ENCODE results near the gene ERV3-1.
"Not testable (repeated sequence)": the region's sequence is repeated elsewhere in the genome, so short reads cannot be mapped to it uniquely, and the experiment has no call there.

Gene ERV3-1, protein sequence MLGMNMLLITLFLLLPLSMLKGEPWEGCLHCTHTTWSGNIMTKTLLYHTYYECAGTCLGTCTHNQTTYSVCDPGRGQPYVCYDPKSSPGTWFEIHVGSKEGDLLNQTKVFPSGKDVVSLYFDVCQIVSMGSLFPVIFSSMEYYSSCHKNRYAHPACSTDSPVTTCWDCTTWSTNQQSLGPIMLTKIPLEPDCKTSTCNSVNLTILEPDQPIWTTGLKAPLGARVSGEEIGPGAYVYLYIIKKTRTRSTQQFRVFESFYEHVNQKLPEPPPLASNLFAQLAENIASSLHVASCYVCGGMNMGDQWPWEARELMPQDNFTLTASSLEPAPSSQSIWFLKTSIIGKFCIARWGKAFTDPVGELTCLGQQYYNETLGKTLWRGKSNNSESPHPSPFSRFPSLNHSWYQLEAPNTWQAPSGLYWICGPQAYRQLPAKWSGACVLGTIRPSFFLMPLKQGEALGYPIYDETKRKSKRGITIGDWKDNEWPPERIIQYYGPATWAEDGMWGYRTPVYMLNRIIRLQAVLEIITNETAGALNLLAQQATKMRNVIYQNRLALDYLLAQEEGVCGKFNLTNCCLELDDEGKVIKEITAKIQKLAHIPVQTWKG

DNA sequence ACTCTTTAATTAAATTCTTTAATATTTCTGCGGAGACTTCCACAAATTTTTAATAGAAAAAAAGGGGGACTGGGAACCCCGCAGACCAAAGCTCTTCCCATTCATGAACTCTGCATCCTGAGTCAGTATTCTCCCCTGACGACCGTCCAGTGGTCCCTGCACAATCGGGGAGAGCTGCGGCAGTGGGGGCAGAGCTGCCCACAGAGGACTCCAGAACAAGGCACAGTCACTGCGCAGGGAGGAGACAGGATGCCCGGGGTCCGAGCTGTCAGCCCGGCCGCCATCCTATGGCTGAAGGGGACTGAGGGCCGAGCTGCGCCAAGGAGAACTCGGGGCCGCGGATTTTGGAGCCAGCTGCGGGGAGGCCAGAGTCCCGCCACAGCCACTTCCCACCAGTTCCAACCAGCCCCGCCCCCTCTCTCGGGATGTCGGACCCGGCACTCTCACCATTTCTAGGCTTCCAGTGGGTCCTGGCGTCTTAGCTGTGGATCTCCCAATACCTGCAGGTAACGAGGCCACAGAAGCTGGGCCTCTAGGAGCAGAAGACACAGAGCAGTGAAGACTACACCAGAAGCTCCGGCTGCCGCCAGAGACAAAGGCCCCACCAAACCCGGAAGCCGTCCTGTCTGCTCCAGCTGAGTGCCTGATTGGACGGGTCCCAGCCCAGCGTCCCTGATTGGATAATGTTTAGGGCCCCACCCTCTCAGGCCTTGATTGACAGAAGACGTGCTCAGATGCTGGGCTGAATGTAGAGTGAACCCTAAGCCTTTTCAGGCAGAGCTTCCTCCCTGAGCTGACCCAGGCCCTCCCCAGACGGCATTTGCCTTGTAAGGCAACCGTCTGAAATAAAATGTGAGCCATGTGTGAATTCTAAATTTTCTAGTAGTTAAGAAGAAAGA, at the start of gene ERV3-1:
Gene ERV3-1 (minus strand): TSS at position 594 of the 899 bp plus-strand sequence. CDS start 13,661 bp downstream, outside the sequence.
- peak; percentile 90 for DNase-seq

DNA sequence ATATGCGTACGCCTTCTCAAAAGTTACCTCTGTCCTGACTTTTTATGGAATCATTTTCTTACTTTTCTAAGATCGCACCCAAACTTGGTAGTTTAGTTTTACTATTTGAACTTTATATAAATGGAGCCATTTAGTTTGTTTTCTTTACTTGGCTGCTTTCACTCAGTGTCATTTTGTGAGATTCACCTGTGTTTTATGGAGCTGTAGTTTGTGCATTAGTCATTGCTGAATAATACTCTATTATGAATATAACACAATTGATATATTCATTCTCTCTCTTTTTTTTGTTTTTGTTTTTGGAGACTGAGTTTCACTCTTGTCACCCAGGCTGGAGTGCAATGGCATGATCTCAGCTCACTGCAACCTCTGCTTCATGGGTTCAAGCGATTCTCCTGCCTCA, 49.3 kb upstream of the ERV3-1 start:
- DNase-seq = not testable (repeated sequence)

DNA sequence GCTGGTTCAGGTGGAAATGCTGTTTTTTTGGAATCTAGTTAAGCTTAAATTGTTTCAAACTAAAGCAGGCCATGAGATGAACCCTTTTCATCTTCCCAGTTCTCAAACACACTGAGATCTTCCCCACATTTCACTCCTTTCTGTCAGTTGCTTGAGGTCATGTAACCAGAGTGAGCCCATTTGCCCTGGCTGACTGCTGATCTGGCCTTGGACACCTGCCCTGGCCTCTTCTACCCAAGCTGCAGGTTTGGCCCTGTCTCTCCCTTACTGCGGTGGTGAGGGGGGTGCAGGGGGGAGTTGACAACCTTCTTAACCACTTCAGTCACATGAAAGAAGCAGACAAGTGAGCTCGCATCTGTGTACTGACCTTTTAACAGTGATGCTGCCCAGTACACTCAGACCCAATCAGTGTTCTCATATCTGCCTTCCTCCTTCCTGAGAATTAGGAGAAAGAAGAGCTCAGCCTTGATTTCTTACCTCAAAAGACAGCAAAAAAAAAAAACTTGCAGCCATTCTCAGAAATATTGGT, 48.0 kb upstream of the ERV3-1 start:
- DNase-seq = not testable (repeated sequence)

DNA sequence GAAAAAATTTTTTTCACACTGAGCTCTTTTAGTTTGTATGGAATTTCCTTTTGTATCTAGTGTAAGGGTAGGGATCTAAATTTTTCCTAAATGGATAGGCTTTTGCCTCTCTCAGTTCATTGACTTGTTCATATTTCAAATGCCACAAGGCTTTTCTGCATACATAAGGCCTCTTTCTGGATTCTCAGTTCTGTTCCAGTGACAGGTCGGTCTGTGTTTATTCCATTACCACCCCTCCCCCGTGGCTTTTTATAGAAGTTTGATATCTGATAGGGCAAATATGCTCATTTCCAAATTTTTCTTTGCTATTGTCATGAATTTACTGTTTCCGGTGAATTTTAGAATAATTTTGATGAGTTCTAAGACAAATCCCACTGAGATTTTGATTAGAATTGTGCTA, 45.2 kb upstream of the ERV3-1 start:
- not testable (repeated sequence) for DNase-seq

DNA sequence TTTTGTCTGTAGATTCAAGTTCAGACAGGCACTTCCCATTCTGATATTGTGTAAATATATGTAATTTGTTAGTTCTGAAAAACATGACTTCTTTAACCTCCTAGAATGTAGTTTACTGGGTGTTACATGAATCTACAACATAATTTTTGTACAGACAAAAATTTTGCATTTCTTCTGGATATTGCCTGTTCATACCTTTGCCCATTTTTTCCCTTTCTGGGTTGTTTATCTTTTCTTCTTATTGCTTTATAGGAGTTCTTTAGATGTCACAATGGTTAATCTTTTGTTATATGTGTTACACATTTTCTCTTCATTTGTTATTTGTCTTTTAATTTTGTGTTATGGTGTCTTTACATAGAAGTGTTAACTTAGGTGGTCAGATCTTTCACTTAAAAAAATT, 44.7 kb upstream of the ERV3-1 start:
- not testable (repeated sequence) for DNase-seq

DNA sequence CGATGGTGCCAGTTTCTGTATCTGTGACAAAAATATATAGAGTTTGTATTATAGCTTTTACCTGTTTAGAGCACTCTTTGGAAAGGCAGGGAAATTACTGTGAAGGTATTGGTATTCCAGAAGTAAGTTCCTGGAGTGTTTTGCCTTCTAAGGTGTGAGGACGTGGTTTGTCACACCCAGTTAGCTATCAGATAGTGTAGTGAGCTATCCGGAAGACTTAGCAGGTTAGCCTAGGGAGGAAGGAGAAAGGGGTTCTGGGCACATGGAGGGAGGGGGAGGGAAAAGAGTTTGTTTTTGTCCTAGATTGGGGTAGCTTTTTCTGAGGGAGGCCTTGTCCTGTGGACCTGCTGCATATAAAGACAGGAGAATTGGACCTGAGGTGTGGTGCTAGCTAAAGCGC, 39.8 kb upstream of the ERV3-1 start:
- DNase-seq = not testable (repeated sequence)

DNA sequence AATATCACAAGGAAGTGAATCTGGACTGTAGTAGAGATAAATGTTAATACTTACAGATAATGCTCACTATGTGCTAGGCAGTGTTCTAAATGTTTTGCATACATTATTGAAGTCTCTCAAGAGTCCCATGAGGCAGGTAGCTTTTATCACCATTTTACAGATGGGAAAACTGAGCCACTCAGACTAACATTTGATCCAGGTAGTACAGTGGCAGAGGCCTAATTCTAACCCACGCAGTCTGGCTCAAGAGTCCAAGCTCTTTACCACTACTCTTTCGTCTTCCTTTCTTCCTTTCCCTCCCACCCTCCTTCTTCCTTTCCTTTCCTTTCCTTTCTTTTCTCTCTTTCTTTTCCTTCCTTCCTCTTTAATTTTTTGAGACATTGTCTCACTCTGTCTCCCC, 39.1 kb upstream of the ERV3-1 start:
- not testable (repeated sequence) for DNase-seq

DNA sequence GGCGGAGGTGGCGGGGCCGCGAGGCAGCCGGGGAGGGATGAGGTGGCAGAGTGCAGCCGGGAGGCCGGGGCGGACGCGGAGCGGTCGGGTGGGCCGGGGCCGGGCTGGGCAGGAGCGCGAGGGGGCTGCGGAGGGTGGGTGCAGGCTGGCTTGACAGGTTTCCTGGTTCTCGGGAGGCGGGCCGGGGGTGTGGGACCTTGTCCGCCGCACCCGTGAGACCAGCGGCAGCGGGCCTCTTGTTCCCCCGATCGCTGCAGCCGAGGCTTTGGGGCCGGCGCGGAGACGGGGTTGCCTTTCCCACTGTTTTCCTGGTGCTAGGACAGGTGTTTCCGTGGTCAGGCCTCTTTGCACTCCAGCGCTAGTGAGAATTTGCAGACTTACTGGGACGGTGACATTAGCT, 32.3 kb upstream of the ERV3-1 start:
- not testable (repeated sequence) for DNase-seq

DNA sequence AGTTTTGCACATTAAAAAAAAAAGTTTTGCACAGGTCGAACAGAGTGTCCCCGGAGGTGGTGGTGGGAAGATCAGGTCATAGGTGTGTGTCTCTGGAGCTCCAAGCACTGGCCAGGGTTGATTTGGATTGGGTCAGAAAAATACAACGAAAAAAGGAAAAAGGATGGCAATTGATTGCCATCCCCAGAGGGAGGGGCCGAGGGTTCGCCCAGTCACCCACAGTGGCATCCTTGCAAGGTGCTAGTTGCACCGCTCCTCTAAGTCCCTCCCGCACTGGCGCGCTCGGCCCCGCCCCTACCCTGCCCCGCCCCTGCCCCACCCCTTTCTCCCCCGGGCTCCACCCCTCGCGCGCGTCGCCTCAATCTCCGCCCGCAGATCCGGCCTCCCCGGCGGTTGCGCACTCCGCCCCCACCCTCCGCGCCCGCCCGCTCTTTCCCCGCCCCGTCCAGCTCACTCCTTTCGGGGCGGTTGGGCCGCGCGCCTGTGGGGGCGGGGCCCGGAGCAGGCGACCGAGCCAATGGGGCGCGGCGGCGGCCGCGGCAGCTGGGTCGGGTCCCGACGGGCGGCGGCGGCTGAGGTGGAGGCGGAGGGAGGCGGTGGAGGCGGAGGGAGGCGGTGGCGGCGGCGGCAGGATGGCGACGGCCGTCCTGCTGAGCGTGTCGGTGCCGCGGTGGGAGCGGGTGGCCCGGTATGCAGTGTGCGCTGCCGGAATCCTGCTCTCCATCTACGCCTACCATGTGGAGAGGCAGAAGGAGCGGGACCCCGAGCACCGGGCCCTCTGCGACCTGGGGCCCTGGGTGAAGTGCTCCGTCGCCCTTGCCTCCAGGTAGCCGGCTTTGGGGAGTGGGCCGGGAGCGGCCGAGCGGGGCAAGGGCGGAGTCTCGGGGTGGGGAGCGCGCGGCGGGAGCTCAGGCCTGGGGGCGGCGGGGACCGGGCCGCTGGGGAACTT, 31.5 kb upstream of the ERV3-1 start:
- DNase-seq = peak; percentile 87

DNA sequence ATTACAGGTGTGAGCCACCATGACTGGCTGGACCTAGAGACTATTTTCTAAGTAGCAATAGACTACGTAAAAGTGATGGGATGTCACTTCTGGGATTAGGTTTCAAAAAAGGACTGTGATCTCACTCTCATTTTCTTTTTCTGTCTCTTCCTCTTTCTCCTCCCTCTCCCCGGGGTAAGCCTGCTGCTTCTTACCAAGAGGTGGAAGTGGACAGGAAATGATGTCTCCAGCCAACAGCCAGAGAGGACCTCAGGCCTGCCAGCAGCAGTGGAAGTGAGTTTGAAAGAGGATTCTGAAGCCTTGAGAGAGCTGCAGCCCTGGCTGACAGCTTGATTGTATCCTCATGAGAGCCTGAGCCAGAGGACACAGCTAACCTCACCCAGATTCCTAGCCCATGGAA, 30.0 kb upstream of the ERV3-1 start:
- DNase-seq = not testable (repeated sequence)

DNA sequence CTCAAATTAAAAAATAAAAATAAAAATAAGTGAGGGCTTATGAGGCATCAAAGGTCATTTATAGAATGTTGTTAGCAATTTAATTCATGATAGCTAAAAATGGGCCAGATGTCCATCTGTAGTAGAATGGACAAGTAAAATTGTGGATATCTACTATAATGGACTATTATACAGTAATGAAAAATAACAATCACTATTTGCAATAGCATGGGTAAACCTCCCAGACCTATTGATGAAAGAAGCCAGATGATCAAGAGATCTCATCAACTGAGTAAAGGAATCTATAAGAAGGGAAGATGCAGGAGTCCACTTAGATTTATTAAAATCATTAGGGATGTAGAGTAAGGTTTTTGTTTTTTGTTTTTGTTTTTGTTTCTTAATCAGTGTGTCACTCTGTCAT, 29.0 kb upstream of the ERV3-1 start:
- DNase-seq = not testable (repeated sequence)

DNA sequence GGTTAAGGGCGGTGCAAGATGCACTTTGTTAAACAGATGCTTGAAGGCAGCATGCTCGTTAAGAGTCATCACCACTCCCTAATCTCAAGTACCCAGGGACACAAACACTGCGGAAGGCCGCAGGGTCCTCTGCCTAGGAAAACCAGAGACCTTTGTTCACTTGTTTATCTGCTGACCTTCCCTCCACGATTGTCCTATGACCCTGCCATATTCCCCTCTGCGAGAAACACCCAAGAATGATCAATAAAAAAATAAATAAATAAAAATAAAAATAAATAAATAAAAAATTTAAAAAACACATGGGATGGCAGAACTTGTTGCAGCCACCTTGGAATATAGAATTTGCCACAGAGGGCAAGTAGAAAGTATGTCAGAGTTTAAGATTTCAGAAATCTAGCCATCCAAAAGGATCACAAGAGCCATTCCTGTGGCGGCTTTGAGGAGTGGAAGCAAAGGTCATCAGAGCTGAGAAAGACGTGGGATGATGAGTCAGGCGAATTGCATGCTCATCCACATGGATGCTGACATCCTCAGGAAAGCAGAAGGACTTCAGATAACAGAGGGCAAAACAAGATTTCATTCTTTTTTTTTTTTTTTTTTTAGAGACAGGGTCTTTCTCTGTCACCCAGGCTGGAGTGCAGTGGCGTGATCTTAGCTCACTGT, 27.8 kb upstream of the ERV3-1 start:
- not testable (repeated sequence) for DNase-seq

DNA sequence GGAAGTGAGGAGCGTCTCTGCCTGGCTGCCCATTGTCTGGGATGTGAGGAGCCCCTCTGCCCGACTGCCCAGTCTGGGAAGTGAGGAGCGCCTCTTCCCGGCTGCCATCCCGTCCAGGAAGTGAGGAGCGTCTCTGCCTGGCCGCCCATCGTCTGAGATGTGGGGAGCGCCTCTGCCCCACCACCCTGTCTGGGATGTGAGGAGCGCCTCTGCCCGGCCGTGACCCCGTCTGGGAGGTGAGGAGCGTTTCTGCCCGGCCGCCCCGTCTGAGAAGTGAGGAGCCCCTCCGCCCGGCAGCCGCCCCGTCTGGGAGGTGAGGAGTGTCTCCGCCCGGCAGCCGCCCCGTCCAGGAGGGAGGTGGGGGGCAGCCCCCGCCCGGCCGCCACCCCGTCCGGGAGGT, 26.9 kb upstream of the ERV3-1 start:
- not testable (repeated sequence) for DNase-seq

DNA sequence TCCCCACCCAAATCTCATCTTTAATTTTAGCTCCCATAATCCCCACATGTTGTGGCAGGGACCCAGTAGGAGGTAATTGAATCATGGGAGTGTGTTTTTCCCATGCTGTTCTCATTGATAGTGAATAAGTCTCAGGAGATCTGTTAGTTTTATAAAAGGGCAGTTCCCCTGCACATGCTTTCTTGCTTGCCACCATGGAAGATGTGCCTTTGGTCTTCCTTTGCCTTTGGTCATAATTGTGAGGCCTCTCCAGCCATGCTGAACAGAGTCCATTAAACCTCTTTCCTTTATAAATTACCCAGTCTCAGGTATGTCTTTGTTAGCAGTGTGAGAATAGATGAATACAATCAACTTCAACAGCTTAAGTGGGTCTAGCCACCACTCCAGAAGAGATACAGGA, 18.5 kb upstream of the ERV3-1 start:
- DNase-seq = not testable (repeated sequence)

DNA sequence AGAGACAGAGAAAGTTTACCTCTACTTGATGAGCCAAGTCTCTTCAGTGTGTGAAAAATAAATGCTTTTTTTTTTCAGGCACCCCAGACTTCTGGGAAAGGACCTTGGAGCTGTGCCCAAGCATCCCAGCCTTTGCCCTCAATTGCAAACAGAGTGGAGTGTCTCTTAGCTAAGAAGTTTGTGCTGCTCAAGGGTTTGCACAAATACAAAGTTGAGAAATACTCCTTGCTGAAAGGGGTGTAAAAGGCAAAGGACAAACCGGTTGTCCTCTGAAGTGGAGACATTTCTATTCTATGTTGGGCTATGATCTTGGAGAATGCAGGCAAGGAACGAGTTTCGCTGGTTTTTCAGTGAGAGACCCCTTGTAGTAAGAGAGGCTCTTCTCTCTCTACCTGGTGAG, 14.5 kb upstream of the ERV3-1 start:
- not testable (repeated sequence) for DNase-seq

DNA sequence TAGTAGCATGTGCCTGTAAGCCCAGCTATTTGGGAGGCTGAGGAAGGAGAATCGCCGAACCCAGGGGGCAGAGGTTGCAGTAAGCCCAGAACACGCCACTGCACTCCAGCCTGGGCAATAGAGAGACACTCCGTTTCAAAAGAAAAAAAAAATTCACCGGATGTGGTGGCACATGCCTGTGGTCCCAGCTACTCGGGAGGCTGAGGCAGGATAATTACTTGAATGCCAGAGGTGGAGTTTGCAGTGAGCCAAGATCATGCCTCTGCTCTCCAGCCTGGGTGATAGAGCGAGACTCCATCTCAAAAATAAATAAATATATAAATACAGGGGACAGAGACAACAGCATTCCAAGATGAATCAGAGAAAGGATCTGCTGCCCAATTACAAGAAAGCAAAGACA, 3.4 kb upstream of the ERV3-1 start:
- DNase-seq = not testable (repeated sequence)

DNA sequence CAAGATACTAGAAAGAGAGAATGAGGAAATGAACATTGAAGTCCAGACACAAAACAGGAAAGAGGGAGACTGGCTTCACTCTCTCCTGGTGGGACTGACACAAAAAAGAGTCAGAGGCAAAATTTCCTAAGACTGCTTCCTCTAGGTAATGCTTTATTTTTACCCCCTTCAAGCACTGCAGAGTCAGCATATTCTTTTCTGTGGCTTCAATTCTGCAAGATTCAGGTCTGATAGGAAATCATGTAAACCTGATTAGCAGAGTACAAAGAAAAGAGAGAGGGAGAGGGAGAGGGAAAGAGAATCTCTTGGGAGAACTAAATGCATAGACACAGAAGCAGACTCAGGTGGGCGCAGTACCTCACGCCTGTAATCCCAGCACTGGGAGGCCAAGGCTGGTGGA, 2.9 kb upstream of the ERV3-1 start:
- DNase-seq = not testable (repeated sequence)

DNA sequence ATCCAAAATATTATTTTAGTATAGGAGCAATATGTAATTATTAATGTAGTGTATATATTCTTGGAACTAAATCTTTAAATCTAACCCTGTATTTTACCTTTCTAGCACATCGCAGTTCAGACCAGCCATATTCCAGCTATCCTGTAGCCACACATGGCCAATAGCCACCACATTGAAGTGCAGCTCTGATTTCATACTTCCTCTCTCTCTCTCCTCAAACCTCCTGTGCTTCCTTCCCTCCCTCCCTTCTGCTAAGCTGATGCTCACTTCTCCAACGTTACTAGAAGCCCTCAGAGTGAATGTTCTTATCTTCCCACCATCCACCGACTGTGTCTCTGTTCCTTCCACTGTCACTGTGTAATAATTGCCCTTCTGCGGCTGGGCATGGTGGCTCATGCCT, 549 bp upstream of the ERV3-1 start:
- DNase-seq = not testable (repeated sequence)

DNA sequence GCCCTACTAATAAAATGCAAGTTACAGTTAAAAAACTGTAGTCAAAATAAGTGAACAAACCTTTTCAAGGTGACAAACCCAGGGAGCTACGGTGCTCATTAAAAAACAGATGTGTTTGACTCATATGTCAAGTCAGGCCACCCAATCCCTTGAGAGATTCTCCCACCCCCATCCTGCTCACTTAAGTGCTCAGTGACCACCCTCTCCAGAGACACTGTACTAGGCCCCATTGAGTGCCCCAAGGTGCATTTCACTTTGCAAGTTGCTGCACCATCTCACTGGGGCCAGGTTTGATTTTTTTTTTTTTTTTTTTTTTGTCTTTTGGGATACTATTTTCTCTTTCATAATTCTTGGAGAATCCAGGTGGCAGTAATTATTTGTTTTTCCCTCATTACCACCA, 1.9 kb downstream of the ERV3-1 start:
- no peak for DNase-seq

DNA sequence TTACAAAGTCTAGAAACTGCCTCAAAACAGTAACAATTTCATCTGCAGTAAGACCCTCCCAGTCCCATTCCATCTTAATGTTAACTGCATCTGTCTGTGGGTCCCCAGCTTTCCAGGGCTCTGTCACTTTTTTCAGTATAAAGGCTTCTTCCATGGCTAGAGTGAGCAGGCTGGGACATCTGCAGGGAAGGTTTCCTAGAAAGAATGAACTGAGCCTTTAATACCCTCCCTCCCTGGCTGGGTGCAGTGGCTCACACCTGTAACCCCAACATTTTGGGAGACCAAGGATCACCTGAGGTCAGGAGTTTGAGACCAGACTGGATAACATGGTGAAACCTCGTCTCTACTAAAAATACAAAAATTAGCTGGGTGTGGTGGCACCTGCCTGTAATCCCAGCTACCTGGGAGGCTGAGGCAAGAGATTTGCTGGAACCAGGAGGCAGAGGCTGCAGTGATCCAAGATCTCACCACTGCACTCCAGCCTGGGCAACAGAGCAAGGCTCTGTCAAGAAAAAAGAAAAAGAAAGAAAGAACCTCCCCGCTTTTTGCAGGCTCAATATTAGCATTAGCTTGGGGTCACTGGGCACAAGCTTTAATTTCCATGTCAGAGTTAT, 3.4 kb downstream of the ERV3-1 start:
- DNase-seq = no peak

DNA sequence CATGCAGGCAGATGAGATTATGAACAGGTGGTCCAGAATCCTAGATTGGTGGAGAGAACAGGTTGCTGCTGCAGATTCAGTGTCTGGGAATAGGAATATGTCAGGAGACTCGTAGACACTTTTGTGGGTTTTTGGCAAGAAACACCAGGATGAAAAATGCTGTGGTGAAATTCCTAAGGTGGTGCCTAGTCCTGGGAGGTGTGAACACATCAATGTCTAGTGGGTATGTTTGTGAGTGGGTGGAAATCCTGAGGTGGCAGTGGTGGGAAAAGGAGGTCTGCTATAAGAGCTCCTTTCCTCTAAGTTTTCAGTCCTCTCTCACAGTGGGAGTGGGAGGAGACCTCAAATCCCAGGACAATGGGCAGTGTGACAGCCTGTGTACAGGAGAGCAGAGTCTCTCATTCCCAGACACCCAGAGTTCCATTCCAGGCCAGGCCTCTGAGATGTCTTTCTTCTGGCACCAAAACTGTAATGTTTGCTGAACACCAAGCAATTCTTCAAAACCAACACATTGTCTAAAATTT, 5.1 kb downstream of the ERV3-1 start:
- DNase-seq = no peak
